Hematopoietic multipotent progenitor cell (in vitro differentiated cells): ENCODE results near the gene YY1. TPM values are rescaled to one million over a fixed set of nuclear protein-coding genes. Genes with fewer than 3 reads are reported as not detected.
"Not testable (repeated sequence)": the region's sequence is repeated elsewhere in the genome, so short reads cannot be mapped to it uniquely, and the experiment has no call there.

Experiments used
- DNase-seq, 3 donors: peaks; one replicate each; pipeline ENCODE4 v3.0.0-alpha.2; 2011 to 2015; ENCODE audit warnings: low read depth in 2 of 3, low spot score in 2 of 3
- total RNA-seq: library from RNA; depleted of rRNA; stranded (reverse); fragments of >200 nt; gene quantifications from one replicate; pipeline ENCODE4 v1.2.3, GENCODE V29; 2012

Gene YY1
- total RNA-seq, 1 donor, result 58.2 TPM

- no peak for DNase-seq
Observed at GRCh38 chr14:100282766-100283419, 43.9 kb downstream of the YY1 start.

- DNase-seq, result not testable (repeated sequence)
Observed at GRCh38 chr14:100283436-100283835, 44.5 kb downstream of the YY1 start.

- DNase-seq, result no peak
Observed at GRCh38 chr14:100283984-100284881, 45.3 kb downstream of the YY1 start.

- DNase-seq, result peak; percentile 74 to 85 (median 77)
Observed at GRCh38 chr14:100285021-100285912, 46.3 kb downstream of the YY1 start.

GRCh38 chr14:100285913-100286400, 47.0 kb downstream of the YY1 start:
- DNase-seq, result no peak

- DNase-seq, result no peak
Observed at GRCh38 chr14:100286484-100287191, 47.7 kb downstream of the YY1 start.

GRCh38 chr14:100287202-100287997, 48.5 kb downstream of the YY1 start:
- DNase-seq, result no peak

GRCh38 chr14:100287998-100288295, 49.0 kb downstream of the YY1 start:
- not testable (repeated sequence) for DNase-seq

GRCh38 chr14:100288382-100289185, 49.6 kb downstream of the YY1 start:
- DNase-seq, result no peak

- DNase-seq, result no peak
Observed at GRCh38 chr14:100289916-100290606, 51.1 kb downstream of the YY1 start.

- DNase-seq, result no peak
Observed at GRCh38 chr14:100290607-100291304, 51.8 kb downstream of the YY1 start.

- no peak for DNase-seq
Observed at GRCh38 chr14:100291305-100292075, 52.5 kb downstream of the YY1 start.

- DNase-seq, result no peak
Observed at GRCh38 chr14:100292301-100292775, 53.4 kb downstream of the YY1 start.

- DNase-seq, result no peak
Observed at GRCh38 chr14:100292776-100293461, 54.0 kb downstream of the YY1 start.

- no peak for DNase-seq
Observed at GRCh38 chr14:100293497-100294212, 54.7 kb downstream of the YY1 start.
